ENCODE data around the gene PCDH1.

- TF ChIP-seq CTCF (IDR thresholded peaks at IDR 0.05; ENCODE audit: low read depth, low read length), result no peak
- no peak for TF ChIP-seq EZH2phosphoT487 (IDR thresholded peaks at IDR 0.05; ENCODE audit: low read depth)
Measured at GRCh38 chr5:141926434-141926833, 48.2 kb upstream of the PCDH1 start.

Data from OCI-LY3 (cell line).